HG02943 (cell line): ENCODE results near the gene GALNTL6.
"Not testable (repeated sequence)": the region's sequence is repeated elsewhere in the genome, so short reads cannot be mapped to it uniquely, and the experiment has no call there.

Source experiments
- ATAC-seq: cut with Tn5 transposase; IDR thresholded peaks from one replicate; pipeline ENCODE4 v1.9.1; 2021; ENCODE audit warnings: mild to moderate bottlenecking, low read depth, moderate library complexity; ENCODE audit not compliant: unreplicated experiment

Gene GALNTL6

GRCh38 chr4:172996571-172997216 is 1183.5 kb downstream of the GALNTL6 start:
- no peak for ATAC-seq

- no peak for ATAC-seq
Measured at GRCh38 chr4:172997217-172997609, 1184.0 kb downstream of the GALNTL6 start.

GRCh38 chr4:172997856-172998255 is 1184.7 kb downstream of the GALNTL6 start:
- no peak for ATAC-seq

- no peak for ATAC-seq
Measured at GRCh38 chr4:172998527-172999469, 1185.6 kb downstream of the GALNTL6 start.

GRCh38 chr4:173001571-173001970 is 1188.4 kb downstream of the GALNTL6 start:
- no peak for ATAC-seq

GRCh38 chr4:173002830-173003561 is 1189.8 kb downstream of the GALNTL6 start:
- ATAC-seq: no peak

GRCh38 chr4:173005912-173006633 is 1192.9 kb downstream of the GALNTL6 start:
- ATAC-seq: no peak

- no peak for ATAC-seq
Measured at GRCh38 chr4:173008436-173008835, 1195.2 kb downstream of the GALNTL6 start.

GRCh38 chr4:173009129-173009823 is 1196.1 kb downstream of the GALNTL6 start:
- ATAC-seq: no peak

GRCh38 chr4:173012608-173013007 is 1199.4 kb downstream of the GALNTL6 start:
- ATAC-seq: no peak

GRCh38 chr4:173013232-173013930 is 1200.2 kb downstream of the GALNTL6 start:
- ATAC-seq: no peak

- ATAC-seq: no peak
Measured at GRCh38 chr4:173014113-173014558, 1200.9 kb downstream of the GALNTL6 start.

GRCh38 chr4:173014836-173015235 is 1201.6 kb downstream of the GALNTL6 start:
- no peak for ATAC-seq

- ATAC-seq: no peak
Measured at GRCh38 chr4:173017802-173018201, 1204.6 kb downstream of the GALNTL6 start.

GRCh38 chr4:173018446-173018845 is 1205.2 kb downstream of the GALNTL6 start:
- ATAC-seq: no peak

GRCh38 chr4:173019664-173020063 is 1206.5 kb downstream of the GALNTL6 start:
- ATAC-seq: no peak

- ATAC-seq: not testable (repeated sequence)
Measured at GRCh38 chr4:173021746-173022573, 1208.8 kb downstream of the GALNTL6 start.

- ATAC-seq: no peak
Measured at GRCh38 chr4:173024203-173024602, 1211.0 kb downstream of the GALNTL6 start.
